GM21717 (cell line): ENCODE measurements around the gene UBASH3B.
A peak's percentile ranks its signal among the peaks of the same experiment; 100 is the strongest.
"Not testable (repeated sequence)": the region's sequence is repeated elsewhere in the genome, so short reads cannot be mapped to it uniquely, and the experiment has no call there.

Experiments
- ATAC-seq: cut with Tn5 transposase; IDR thresholded peaks from one replicate; pipeline ENCODE4 v1.9.1; 2021; ENCODE audit warnings: mild to moderate bottlenecking, moderate library complexity; ENCODE audit not compliant: unreplicated experiment

UBASH3B gene

DNA sequence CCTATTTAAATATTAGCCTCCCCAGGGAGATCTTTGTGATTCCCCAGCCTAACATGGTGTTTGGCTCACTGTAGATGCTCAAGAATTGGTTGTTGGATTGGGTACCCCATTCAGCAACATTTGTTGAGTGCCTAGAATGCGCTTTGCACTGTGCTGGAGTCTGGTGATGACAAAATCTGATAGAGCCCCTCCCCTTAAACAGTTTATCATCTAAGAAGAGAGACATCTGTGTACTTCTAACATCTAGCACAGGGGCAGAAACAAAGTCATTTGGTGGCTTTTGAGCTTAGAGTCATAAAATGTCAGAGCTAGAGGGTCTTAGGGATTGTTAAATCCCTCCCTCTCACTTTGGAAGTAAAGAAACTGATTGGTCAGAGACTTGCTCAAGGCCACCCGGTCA is 73.0 kb downstream of the UBASH3B start:
- ATAC-seq, result no peak

DNA sequence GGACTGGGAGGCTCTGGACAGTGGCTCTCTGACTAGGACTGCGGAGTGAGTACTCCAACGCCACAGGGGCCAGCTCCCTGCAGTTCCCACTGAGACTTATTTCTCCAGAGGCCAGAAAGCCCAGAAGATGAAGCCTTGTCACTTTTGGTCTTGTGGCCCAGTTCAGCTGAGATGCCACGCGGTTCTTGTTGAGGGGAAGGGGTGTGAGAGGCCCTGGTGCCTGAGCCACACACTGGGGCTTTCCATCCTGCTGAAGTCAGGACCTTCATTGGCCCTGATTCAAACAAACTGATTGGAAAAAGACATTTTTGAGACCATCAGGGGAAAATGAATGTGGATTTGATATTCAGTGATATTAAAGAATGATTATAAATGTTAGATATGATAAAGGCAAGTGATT is 73.6 kb downstream of the UBASH3B start:
- ATAC-seq, result no peak

DNA sequence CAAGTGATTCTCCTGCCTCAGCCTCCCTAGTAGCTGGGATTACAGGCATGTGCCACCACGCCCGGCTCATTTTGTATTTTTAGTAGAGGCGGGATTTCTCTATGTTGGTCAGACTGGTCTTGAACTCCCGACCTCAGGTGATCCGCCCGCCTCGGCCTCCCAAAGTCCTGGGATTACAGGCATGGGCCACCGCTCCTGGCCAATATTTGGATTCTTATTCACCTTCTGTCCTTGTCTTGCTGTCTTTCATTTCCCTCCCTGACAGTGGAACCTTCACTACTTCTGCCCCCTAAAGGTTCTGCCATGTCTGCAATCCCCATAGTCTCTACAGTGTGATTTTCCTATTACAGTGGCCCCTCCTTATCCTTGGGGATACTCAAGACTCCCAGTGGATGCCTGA is 75.2 kb downstream of the UBASH3B start:
- ATAC-seq, result not testable (repeated sequence)

DNA sequence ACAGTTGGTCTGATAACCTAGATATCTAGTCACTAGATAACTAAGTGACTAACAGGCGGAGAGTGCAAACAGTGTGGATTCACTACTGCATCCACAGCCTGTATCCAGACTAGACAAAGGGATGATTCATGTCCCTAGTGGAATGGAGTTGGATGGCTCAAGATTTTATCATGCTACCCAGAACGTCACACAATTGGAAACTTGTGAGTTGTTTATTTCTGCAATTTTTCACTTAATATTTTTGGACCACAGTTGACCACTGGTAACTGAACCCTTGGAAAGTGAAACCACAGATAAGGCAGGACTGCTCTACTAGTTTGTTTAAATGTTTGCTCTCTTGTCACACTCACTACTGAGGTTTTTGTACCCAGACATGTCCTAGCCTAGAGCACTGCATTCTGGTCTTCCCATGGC is 76.0 kb downstream of the UBASH3B start:
- ATAC-seq, result no peak

DNA sequence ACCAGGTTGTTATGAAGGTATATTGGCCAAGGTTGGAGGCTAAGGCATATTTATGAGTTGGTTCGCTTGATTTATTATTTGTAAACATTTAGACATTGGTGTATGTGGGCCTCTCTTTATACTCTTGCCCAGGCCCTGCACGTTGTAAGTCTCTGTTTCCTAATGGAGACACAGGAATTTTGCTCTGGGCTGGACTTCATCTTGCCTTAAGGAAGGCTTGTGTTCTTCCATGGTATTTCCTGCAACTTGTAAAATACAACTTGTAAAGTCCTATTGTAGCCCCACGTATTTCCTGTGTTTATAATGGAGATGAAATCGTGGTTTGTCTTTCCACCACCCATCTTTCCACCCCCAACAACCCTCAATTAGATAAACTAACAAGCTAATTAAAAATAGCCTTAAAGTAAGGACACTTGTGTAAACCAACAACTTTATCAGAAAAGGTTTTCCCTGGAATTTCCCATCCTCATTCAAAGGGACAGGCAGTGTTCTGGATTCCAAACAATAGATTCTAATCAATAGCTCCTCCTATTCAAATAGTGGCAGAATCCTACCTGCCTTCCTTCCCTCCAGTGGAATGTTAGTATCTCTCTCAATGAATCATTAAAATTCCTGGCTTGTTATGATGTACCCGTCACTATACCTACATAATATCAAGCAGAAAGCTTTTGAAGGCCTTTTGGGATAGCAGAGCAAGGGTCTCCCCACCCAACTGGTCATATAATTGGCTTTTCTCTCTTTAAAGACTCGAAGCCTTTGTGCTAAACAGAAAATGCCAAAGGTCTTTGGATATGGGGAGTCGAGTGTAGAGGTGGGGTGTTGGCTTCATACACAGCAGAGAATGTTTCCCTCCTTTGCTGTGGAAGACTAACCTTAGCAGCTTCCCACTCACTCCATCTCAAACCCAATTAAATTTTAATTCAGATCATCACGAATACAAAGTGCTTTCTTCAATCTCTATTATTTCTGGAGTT is 77.1 kb downstream of the UBASH3B start:
- no peak for ATAC-seq

DNA sequence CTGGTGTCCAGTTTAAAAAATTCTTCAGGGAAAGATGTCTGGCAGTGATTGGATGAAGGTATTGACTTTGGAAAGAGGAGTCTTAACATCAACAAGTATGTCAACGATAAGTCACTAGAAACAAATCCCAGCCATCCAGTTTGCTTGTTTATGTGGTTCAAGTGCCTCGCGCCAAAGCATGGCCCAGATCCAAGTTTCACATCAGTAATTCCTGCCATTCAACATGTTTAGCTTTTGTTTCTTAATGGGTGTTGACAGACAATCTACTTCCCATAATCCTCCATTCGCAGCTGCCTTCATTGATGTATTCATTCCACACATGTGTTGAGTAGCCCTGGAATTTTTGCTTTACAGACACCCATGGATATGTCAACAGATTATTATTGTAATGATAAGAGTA is 77.8 kb downstream of the UBASH3B start:
- ATAC-seq, result no peak

DNA sequence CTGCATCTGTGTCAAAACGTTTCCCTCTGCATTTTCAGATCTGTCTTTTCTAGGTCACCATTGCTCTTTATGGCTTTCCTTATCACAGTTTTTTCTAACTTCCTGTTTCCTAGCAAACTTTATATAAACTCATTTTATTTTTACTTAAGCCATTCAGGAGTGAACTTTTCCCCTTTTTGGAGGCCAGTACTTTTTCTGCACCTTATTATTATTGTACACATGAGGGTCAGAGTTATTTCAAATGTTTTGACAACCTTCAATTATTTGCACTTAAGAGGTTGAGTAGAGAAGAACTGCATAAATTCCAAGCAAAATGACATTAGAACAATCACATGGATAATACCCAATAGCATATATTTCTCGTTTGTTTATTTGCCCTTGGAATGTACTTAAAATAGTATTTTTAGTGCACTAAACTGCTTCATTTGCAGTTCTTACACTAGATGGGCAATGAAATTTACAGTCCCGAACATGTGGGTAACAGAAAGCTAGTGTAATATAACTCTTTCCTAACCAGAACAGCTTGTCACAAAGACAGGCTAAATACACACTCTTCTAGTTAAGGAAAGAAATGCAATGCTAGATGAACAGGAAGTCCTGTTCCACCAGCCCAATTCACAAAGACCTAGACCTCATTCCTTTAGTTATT is 79.5 kb downstream of the UBASH3B start:
- ATAC-seq, result no peak

DNA sequence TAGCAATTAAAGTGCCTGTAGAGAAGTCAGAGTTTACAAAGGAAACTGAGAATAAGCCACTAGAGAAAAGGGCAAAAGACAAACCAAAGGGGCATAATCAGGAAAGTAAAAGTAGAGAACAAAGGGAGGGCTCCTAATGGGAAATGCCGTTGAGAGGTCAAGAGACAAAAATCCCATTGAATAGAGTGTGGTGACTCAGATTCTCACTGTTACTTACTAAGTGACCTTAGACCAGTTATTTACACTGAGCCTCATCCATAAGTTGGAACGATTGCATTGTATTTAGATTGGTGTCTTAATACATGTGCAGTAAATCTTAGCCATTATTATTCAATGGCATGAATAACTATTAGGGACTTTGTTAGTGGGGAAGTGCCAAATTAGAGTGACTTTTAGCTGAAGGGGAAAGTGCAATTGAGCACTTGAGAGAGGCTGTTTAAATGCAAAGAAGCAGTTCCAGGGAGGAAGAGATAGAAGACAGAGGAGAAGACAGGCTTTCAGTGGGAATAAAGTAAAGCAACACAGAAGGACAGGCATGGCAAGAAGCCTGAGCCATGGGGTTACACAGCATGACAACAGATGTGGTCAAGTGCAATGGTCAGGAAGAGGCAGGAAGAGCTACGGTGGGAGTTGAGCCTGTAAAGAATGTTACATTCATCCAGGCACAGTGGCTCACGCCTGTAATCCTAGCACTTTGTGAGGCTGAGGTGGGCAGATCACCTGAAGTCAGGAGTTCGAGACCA is 82.6 kb downstream of the UBASH3B start:
- ATAC-seq, result no peak

DNA sequence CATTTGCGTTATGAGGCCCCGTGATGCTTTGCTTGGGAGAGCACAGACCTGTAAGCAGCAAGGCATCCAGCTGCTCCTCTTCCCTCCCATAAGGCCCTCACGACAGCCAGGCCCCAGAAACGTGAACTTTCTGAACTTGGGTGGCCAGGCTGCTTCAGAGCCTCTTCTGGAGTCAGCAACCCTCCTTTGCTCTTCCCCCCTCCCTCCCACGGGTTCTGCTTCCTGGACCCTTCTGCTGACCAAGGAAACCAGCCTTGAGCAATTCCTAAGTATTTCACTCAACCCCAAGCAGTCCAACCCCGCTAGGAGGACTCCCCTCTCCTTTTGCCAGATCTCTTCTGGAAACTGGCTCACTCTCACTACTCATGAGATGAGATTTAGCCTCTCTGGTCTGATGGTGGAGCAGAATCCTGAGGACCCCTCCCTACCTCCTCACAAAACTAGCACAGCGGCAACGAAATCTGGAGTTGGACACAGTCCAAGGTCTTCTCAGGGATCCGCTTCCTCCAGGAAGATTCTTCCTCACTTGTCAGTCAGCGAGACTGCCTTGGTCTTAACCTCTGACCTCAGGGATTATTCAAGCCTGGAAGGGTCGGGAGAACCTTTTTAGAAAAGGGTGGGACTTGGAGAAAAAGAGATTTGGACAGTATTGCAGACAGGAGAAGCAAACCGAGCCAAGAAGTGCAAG is 86.2 kb downstream of the UBASH3B start:
- no peak for ATAC-seq

DNA sequence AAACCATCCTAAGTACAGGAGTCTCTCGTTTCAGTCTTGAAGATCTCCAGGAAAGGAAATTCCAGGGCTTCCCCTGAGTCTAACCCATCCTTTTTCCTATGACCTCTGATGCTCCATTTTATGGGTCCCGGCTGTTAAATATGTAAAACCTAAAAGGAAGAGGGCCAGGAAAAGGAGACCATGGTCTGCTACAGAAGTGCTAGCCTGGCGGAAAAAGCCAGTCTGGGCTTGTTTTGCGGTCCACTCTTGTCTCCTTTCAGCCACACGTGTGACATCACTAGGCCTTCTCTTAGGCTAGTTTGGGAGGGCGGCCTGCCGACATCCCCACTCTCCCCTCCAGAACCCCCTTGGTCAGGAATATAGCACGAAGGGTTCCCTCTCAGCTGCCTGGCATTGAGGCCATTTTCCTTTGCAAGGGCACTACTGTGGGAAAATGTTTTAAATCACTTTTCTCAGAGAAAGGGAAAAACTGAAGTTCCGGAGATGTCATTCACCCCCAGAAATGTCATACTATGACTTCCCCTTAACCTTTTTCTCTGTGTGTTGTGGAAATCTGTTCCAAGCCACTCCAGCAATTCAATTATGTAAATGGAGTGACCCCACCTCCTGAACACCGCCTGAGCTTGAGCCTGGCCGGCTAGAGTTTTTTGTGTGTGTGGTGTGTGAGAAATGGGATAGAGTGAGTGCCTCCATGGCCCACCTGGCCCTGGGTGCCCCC is 86.9 kb downstream of the UBASH3B start:
- ATAC-seq, result no peak

DNA sequence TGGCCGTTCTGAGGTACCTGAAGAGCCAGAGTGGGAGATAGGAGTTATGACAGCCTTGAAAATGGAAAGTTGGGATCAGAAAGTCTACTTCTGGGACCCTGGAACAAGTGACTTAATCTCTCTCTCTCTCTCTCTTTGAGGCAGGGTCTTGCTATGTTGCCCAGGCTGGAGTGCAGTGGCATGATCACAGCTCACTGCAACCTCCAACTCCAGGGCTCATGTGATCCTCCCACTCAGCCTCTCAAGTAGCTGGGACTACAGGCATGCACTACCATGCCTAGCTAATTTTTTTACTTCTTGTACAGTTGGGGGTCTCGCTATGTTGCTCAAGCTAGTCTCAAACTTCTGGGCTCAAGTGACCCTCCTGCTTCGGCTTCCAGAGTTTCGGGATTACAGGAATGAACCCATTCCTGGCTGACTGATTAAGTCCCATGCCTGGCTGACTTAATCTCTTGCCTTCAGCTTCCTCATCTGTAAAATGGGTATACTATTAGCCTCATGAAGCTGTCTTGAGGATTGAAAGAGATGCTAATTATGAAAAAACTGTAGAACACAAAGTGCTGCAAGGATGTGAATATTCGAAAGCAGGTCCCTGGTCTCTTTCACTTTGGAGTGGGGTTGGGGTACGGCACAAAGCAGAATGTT is 87.7 kb downstream of the UBASH3B start:
- no peak for ATAC-seq

DNA sequence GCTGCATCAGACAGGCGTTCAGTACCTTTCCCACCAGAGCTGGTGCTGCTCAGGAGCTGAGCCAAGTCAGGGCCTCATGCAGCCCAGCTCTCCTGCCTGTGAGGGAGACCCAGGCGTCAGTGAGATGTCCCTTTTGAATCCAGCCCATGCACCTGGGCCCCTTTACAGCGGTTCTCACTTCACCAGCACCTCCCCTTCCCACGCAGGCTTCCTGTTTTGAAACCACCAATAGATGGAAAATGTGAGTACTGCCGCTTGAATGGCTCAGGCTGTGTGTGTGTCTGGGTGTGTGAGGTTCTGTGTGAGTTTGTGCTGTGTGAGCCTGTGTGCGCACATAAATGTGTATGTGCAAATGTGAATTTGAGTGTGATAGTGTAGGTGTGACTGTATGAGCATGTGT is 88.4 kb downstream of the UBASH3B start:
- peak; percentile 35 for ATAC-seq

DNA sequence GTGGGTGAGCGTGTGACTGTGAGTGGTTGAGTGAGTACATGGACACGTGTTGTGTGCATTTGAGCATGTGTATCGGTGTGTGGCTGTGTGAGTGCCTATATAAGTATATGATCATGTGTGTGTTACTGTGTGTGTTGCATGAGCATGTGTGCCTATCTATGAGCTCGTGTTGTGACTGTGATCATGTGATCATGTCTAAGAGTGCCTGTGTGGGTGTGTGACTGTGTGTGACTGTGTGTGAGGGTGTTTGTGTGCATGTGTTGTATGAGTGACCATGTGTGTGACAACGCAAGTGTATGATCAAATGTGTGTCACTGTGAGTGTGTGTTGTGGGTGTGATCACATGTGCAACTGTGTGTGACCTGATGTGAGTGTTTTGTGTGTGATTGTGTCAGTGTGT is 88.8 kb downstream of the UBASH3B start:
- no peak for ATAC-seq

DNA sequence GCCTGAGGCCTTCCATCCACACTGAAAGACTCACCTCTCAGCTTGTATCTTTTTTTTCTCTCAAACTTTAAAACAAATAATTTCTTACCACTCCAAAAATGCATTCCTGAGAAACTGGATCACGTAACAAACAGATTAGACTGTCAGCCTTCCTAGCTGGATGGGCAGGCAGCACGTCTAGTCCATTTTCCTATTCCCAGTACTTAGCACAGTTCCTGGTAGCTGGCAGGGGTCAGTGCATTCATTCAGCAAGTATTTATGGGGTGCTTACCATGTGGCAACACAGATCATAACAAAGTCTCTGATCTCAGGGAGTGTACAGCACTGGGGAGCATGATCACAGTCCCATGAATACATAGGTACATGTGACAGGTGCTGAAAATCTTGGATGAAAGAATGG is 89.6 kb downstream of the UBASH3B start:
- ATAC-seq, result no peak

DNA sequence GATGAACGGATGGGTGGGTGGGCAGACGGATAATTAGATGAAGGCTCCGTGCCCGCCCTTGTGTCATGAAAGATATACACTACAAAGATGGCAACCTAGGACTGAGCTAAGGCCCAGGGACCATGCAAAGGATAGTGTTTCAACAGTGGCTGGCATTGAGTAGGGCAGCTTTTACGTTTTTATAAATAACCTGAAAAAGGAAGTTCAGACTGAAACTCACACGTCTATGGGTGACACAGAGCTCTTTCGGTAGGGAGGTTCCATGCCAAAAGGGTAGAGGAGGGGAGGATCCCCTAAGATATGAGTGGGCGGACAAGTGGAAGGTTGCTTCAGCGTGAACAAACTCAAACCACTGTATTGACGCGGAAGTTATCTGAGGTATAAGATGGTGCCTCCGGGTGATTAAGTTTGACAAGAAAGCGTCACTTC is 90.5 kb downstream of the UBASH3B start:
- peak; percentile 76 for ATAC-seq

DNA sequence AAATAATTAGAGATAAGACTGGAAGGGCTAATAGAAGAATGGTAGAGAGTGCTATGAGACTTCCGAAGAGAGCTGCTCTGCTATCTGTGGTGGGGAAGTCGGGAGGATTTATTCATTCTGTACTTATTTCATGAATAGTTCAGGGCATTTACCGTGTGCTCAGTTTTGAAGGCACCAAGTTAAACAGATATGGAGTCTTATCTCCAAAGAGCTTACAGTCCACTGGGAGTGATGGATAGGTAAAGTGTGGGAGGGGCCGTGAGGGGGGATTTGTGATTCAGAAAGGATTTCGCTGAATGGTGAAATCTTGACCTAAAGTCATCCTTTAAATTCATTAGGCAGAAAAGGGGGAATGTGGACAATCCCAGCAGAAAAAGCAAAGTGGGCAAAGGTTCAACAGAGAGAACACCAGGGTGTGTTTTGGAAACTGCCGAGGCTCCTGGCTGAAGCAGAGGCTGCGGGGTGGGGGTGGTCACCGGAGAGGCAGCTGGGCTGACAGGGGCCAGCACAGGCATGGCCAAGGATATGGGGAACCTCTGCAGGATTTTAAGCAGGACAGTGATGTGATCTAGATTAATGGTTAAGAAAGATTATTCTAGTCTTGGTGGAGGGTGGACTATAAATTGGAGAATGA is 91.2 kb downstream of the UBASH3B start:
- ATAC-seq, result no peak

DNA sequence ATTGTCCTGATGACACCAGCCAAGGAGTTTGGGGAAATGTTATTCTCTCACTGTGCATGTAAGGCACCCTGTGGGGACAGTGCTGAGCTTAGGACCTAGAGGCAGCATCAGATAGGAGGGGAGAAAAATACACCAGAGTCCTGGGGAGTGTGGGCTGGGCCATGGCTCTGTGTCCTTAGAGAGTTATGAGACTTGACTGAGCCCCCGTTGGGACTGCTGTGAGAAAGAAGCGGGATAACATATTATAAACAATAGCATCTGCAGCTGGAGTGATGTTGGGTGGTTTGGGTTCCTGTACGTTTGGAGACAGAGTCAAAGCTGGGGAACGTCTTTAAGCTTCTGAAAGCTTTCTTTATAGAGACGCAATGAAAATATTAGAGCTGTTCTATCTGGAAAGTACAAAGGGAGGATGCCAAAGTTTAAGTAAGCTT is 91.8 kb downstream of the UBASH3B start:
- ATAC-seq, result no peak

DNA sequence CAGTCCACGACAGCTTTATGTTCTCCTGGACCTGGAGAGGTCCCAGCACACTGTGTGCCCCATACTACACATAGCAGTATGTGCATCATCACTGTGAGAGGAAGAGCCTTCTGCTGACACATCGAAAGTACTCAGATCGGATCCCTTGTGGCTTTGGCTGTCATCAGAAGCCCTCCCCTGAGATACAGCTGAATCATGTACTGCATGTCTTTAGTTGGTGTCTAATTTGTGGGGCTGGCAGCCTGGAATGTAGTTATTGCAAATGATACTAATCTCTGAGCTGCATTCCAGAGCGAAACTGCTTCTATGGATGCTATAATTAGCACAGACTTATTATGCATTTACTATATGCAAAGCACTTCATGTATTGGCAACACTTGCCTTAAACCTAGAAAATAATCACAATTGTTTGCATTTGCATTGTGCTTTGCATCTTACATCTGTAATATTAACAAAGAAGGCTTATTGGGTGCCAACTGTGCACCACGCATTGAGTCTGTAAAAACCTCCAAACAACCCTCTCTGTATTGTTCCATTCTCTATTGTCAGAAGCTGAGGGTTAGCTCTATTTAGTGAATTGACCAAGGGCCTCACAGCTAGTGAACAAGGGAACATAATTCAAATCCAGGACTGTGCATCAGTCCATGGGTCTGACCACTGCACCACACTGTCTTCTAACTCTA is 93.6 kb downstream of the UBASH3B start:
- ATAC-seq, result peak; percentile 86

DNA sequence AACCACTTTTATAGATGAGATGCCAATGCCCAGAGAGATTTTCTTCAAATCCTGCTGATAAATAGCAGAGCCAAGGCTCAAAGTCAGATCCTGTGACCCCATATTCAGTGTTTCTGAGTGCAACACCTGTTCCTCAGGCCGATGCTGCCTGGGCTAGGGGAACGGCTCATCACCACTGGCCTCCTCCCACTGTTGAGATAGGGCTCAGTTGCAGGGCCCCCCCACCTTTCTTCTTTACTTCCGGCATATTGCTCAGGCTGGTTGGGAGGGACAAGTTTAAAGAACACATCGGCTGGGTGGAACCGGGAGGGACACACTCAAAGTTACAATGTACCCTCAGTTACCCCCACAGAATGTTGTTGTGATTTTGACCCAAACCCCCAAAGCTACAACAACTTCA is 94.5 kb downstream of the UBASH3B start:
- ATAC-seq, result no peak
